GM15510 (cell line): ENCODE results near the gene NR3C2.

ENCODE experiments used
- POLR2A ChIP-seq: IDR thresholded peaks from 3 replicates; pipeline ENCODE4 v1.6.1; 2011; ENCODE audit warnings: borderline replicate concordance; ENCODE audit not compliant: insufficient read length; ENCODE audit errors: extremely low read depth

Gene NR3C2

DNA sequence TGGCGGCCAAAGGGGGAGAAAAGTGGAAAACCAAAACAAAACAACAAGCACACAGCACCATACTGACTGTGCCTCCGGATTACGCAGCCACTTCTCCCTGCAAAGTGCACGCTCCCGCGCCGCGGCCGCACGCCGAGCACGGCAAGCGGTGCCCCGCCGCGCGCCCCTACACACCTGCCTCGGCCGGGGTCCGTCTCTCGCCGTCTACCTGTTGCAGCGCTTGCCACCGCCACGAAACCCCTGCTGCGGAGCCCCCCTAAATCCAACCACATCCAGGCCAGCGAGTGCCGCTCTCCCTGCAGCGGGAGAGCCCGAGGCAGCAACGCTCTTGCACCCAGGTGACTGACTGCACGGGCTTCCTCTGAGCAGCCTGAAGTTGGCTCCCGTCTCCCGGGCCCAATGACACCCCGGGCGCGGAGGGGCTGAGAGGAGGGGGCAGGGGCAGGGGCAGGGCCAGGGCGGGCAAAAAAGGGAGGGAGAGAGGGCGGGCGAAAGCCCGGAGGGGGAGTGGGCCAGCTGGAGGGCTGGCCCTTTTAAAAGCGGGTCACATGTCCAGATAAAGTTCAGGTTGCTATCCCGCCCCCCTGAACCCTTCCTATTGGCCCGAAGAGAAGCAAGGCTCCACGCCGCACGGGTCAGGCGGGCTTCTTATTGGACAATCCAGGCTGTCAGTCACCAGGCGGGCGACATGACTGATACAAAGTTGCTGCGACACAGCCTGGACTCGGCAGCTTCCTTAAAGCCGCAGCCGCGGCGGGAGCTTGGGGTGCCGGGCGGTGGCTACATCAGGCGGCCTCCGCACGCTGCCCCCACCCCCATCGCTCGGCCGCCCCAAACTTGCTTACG lies at the start of gene NR3C2:
Gene NR3C2 (minus strand): TSS at position 429 of the 846 bp plus-strand sequence.
- peak; percentile 74 for TF ChIP-seq POLR2A

GRCh38 chr4:148487181-148487580 lies 45.0 kb upstream of the NR3C2 start:
- no peak for TF ChIP-seq POLR2A

- no peak for TF ChIP-seq POLR2A
Observed at GRCh38 chr4:148481636-148482035, 39.4 kb upstream of the NR3C2 start.

- no peak for TF ChIP-seq POLR2A
Observed at GRCh38 chr4:148477276-148477675, 35.1 kb upstream of the NR3C2 start.

GRCh38 chr4:148469938-148470337 lies 27.7 kb upstream of the NR3C2 start:
- TF ChIP-seq POLR2A = no peak

- no peak for TF ChIP-seq POLR2A
Observed at GRCh38 chr4:148454835-148455234, 12.6 kb upstream of the NR3C2 start.

DNA sequence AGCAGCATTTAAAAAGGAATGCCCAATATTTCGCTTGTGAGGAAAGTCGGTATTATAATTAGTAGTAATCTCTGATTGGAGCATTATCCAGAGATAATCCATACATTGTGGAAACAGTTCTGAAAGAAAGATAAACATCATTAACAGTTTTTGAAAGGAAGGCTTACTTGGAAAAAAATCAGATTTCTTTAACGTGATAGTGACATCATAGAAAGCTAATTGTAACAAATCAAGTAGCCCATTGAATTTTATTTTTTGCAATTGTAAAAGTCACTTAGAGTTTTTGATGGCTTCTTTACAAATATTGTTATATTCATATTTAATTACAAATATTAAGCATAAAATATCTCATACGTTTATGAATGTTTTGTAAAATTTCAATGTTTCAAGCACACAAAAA lies 11.6 kb upstream of the NR3C2 start:
- no peak for TF ChIP-seq POLR2A

GRCh38 chr4:148452970-148453369 lies 10.8 kb upstream of the NR3C2 start:
- TF ChIP-seq POLR2A = no peak

- TF ChIP-seq POLR2A = no peak
Observed at GRCh38 chr4:148449921-148450320, 7.7 kb upstream of the NR3C2 start.

- TF ChIP-seq POLR2A = no peak
Observed at GRCh38 chr4:148448141-148448540, 5.9 kb upstream of the NR3C2 start.

DNA sequence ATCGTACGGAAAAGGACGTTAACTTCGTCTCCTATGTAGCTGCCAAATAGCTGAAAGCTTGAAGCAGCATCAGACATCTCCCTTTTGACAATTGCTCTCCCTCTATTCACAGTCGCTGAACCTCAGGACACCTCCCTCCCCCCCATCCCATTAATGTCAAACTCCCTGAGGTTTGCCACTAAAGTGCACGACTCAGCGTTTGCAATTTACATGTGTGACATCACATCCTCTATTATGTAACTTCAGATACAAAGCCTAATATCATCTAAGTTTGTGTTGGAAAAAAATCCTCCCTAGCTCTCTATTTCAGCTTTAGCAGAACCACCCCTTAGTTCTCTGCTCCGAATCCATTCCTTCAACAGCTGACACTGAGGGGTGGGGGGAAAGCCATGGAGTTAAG lies 5.5 kb upstream of the NR3C2 start:
- no peak for TF ChIP-seq POLR2A

- no peak for TF ChIP-seq POLR2A
Observed at GRCh38 chr4:148445860-148446330, 3.7 kb upstream of the NR3C2 start.

GRCh38 chr4:148445071-148445859 lies 3.1 kb upstream of the NR3C2 start:
- TF ChIP-seq POLR2A = no peak

GRCh38 chr4:148444296-148445070 lies 2.3 kb upstream of the NR3C2 start:
- TF ChIP-seq POLR2A = no peak
